Natural killer cell (primary cell): ENCODE measurements around the gene PIP4K2B. TPM values are rescaled to one million over a fixed set of nuclear protein-coding genes. Genes with fewer than 3 reads are reported as not detected.
A peak's percentile ranks its signal among the peaks of the same experiment; 100 is the strongest.

Source experiments
- ATAC-seq, 3 donors: fragments of 150-1000 bp in 2 of 3; fragments of 200-7000 bp in 1 of 3; cut with Tn5 transposase; 1 replicate in 1 of 3; 2 replicates in 2 of 3; pipeline ENCODE4 v1.10.0; 2021; ENCODE audit warnings: mild to moderate bottlenecking in 2 of 3, moderate library complexity in 2 of 3
- DNase-seq, 2 donors: peaks; one replicate each; pipeline versions ENCODE4 v3.0.0 to v3.0.0-alpha.2; 2013 to 2021; ENCODE audit warnings: mixed read lengths in 1 of 2
- H3K27ac ChIP-seq: one replicate; pipeline ENCODE4 v1.5.1; 2013; ENCODE audit warnings: mild to moderate bottlenecking, low read length
- H3K27me3 ChIP-seq: one replicate; pipeline ENCODE4 v1.6.1; 2013; ENCODE audit warnings: low read length; ENCODE audit not compliant: control insufficient read depth, insufficient read depth
- H3K36me3 ChIP-seq: one replicate; pipeline ENCODE4 v1.6.1; 2013; ENCODE audit warnings: low read length; ENCODE audit not compliant: control insufficient read depth, insufficient read depth
- H3K4me1 ChIP-seq: one replicate; pipeline ENCODE4 v1.6.1; 2013; ENCODE audit warnings: low read length; ENCODE audit not compliant: control insufficient read depth, insufficient read depth
- H3K4me3 ChIP-seq: one replicate; pipeline ENCODE4 v1.5.1; 2013; ENCODE audit warnings: low read length
- H3K9me3 ChIP-seq: one replicate; pipeline ENCODE4 v1.6.1; 2013; ENCODE audit warnings: low read length; ENCODE audit not compliant: control insufficient read depth, insufficient read depth
- H3K27ac Mint-ChIP-seq, 2 donors: one replicate each; pipeline ENCODE4 v1.8.0; 2022; ENCODE audit warnings: mild to moderate bottlenecking in 2 of 2, mixed read lengths in 2 of 2, moderate library complexity in 1 of 2
- H3K27me3 Mint-ChIP-seq, 2 donors: one replicate each; pipeline ENCODE4 v1.8.0; 2022; ENCODE audit warnings: low read depth in 2 of 2, mixed read lengths in 2 of 2
- H3K36me3 Mint-ChIP-seq: one replicate; pipeline ENCODE4 v1.8.0; 2022; ENCODE audit warnings: mixed read lengths
- H3K4me1 Mint-ChIP-seq, 2 donors: one replicate each; pipeline ENCODE4 v1.8.0; 2022; ENCODE audit warnings: mixed read lengths in 2 of 2
- H3K4me3 Mint-ChIP-seq: one replicate; pipeline ENCODE4 v1.8.0; 2022; ENCODE audit warnings: mild to moderate bottlenecking, moderate library complexity, mixed read lengths
- H3K9me3 Mint-ChIP-seq, 2 donors: one replicate each; pipeline ENCODE4 v1.8.0; 2022; ENCODE audit warnings: mixed read lengths in 2 of 2
- CTCF ChIP-seq: fragments of 200-600 bp; IDR thresholded peaks from one replicate; pipeline ENCODE4 v1.8.0; 2022; ENCODE audit warnings: antibody characterized with exemption
- WGBS: methylation state at CpG from one replicate; pipeline ENCODE4 v1.1.7; 2013; ENCODE audit warnings: missing lambda C conversion rate; ENCODE audit not compliant: insufficient coverage; 5-methylcytosine and 5-hydroxymethylcytosine counted together
- intact Hi-C: fragments of 100-400 bp; cut with micrococcal nuclease; formaldehyde crosslinking; loops from one replicate; pipeline ENCODE4 v1.14.2; 2022
- total RNA-seq, 4 donors: library from RNA; stranded (reverse); fragments of 120-200 nt in 1 of 4; gene quantifications; one replicate each; pipeline versions ENCODE4 v1.2.3 to v1.2.4, GENCODE V29; 2013 to 2022

Gene PIP4K2B
- total RNA-seq, 3 donors from 2014 or later (not counting 1 experiment from before 2014, with no cell fraction given): 26.8 to 36.8 (median 36.3) TPM

GRCh38 chr17:38735161-38735997 lies 64.0 kb downstream of the PIP4K2B start:
- Mint-ChIP-seq H3K36me3 (no peaks in the 10 kb centered on the region), H3K27me3 (no peaks in the 10 kb centered on the region), H3K4me3 (no peak overlapping the region), H3K9me3 (no peaks in the 10 kb centered on the region), H3K27ac (peak overlapping the region; percentile 89 to 93), H3K4me1 (peaks cover 46 to 53% of the 10 kb centered on the region in 2 donors)
- ATAC-seq (peak in 2 of 3 donors; percentile 52 to 59), DNase-seq (peak; percentile 78 to 85)
- TF ChIP-seq CTCF: peak; percentile 94
- H3K36me3 ChIP-seq: peaks cover 2% of the 10 kb centered on the region
- no peak overlapping the region for H3K27ac ChIP-seq
- intact Hi-C loops: loop anchor here (1.0 kb wide), 2 partner anchors 58 to 177 kb away; no protein-coding TSS in a partner anchor
- H3K4me1 ChIP-seq: peaks cover 39% of the 10 kb centered on the region
- H3K4me3 ChIP-seq: no peak overlapping the region
- H3K9me3 ChIP-seq: no peaks in the 10 kb centered on the region
- 54% methylated on average over 23 of the region's 23 CpGs for WGBS
- no peaks in the 10 kb centered on the region for H3K27me3 ChIP-seq

GRCh38 chr17:38733982-38734973 lies 65.1 kb downstream of the PIP4K2B start:
- Histone ChIP-seq H3K9me3 (no peaks in the 10 kb centered on the region), H3K27me3 (no peaks in the 10 kb centered on the region), H3K27ac (no peak overlapping the region), H3K4me3 (no peak overlapping the region), H3K36me3 (peaks cover 2% of the 10 kb centered on the region), H3K4me1 (peaks cover 45% of the 10 kb centered on the region)
- WGBS: 81% methylated on average over 11 of the region's 15 CpGs
- ATAC-seq (no peak), DNase-seq (peak in 1 of 2 donors; percentile 67)
- Mint-ChIP-seq H3K36me3 (no peaks in the 10 kb centered on the region), H3K9me3 (no peaks in the 10 kb centered on the region), H3K27me3 (no peaks in the 10 kb centered on the region), H3K27ac (peak overlapping the region; percentile 89 to 93), H3K4me3 (peak overlapping the region; percentile 7), H3K4me1 (peaks cover 49 to 59% of the 10 kb centered on the region in 2 donors)
- intact Hi-C loops: no loop called here
- TF ChIP-seq CTCF: no peak

- Histone ChIP-seq H3K9me3 (no peaks in the 10 kb centered on the region), H3K36me3 (peaks cover 2% of the 10 kb centered on the region), H3K27ac (no peak overlapping the region), H3K4me3 (no peak overlapping the region), H3K4me1 (peaks cover 54% of the 10 kb centered on the region), H3K27me3 (no peaks in the 10 kb centered on the region)
- Mint-ChIP-seq H3K4me3 (peak overlapping the region; percentile 57), H3K27ac (peak overlapping the region; percentile 89 to 93), H3K36me3 (no peaks in the 10 kb centered on the region), H3K27me3 (no peaks in the 10 kb centered on the region), H3K4me1 (peaks cover 57 to 67% of the 10 kb centered on the region in 2 donors), H3K9me3 (no peaks in the 10 kb centered on the region)
- intact Hi-C loops: no loop called here
- 77% methylated on average over 9 of the region's 9 CpGs for WGBS
- DNase-seq (no peak), ATAC-seq (no peak)
- no peak for TF ChIP-seq CTCF
Measured at GRCh38 chr17:38733282-38733981, 65.9 kb downstream of the PIP4K2B start.
